HG03108 (cell line): ENCODE results near the gene DDX6.
"Not testable (repeated sequence)": the region's sequence is repeated elsewhere in the genome, so short reads cannot be mapped to it uniquely, and the experiment has no call there.

Source experiments
- ATAC-seq: cut with Tn5 transposase; IDR thresholded peaks from one replicate; pipeline ENCODE4 v1.9.1; 2021; ENCODE audit warnings: moderate library complexity; ENCODE audit not compliant: unreplicated experiment

DDX6 gene

GRCh38 chr11:118746988-118747585 lies 43.9 kb downstream of the DDX6 start:
- no peak for ATAC-seq

- ATAC-seq, result no peak
These were observed 46.9 kb downstream of the DDX6 start for GRCh38 chr11:118744046-118744445.

GRCh38 chr11:118742304-118742703 lies 48.7 kb downstream of the DDX6 start:
- no peak for ATAC-seq

- ATAC-seq, result no peak
These were observed 50.1 kb downstream of the DDX6 start for GRCh38 chr11:118740892-118741291.

- ATAC-seq, result no peak
These were observed 55.8 kb downstream of the DDX6 start for GRCh38 chr11:118735203-118735602.

- no peak for ATAC-seq
These were observed 56.9 kb downstream of the DDX6 start for GRCh38 chr11:118734031-118734430.

GRCh38 chr11:118729753-118730152 lies 61.2 kb downstream of the DDX6 start:
- not testable (repeated sequence) for ATAC-seq

GRCh38 chr11:118728112-118728511 lies 62.9 kb downstream of the DDX6 start:
- ATAC-seq, result not testable (repeated sequence)

- not testable (repeated sequence) for ATAC-seq
These were observed 63.3 kb downstream of the DDX6 start for GRCh38 chr11:118727721-118728066.

GRCh38 chr11:118727001-118727720 lies 63.8 kb downstream of the DDX6 start:
- ATAC-seq, result not testable (repeated sequence)

- not testable (repeated sequence) for ATAC-seq
These were observed 69.4 kb downstream of the DDX6 start for GRCh38 chr11:118721478-118722015.

- not testable (repeated sequence) for ATAC-seq
These were observed 70.2 kb downstream of the DDX6 start for GRCh38 chr11:118720740-118721139.

GRCh38 chr11:118720078-118720477 lies 70.9 kb downstream of the DDX6 start:
- not testable (repeated sequence) for ATAC-seq

- ATAC-seq, result not testable (repeated sequence)
These were observed 72.4 kb downstream of the DDX6 start for GRCh38 chr11:118718562-118718961.

- ATAC-seq, result not testable (repeated sequence)
These were observed 73.2 kb downstream of the DDX6 start for GRCh38 chr11:118717733-118718132.

- not testable (repeated sequence) for ATAC-seq
These were observed 73.7 kb downstream of the DDX6 start for GRCh38 chr11:118717221-118717620.

- ATAC-seq, result no peak
These were observed 75.1 kb downstream of the DDX6 start for GRCh38 chr11:118715837-118716260.

GRCh38 chr11:118715245-118715831 lies 75.6 kb downstream of the DDX6 start:
- no peak for ATAC-seq

- ATAC-seq, result no peak
These were observed 76.1 kb downstream of the DDX6 start for GRCh38 chr11:118714816-118715215.

GRCh38 chr11:118714416-118714815 lies 76.5 kb downstream of the DDX6 start:
- not testable (repeated sequence) for ATAC-seq

GRCh38 chr11:118708296-118708695 lies 82.7 kb downstream of the DDX6 start:
- no peak for ATAC-seq

- ATAC-seq, result no peak
These were observed 84.5 kb downstream of the DDX6 start for GRCh38 chr11:118706546-118706825.
